Hepatocyte (in vitro differentiated cells): ENCODE results near the gene EXOC6.

Experiments
- CTCF ChIP-seq: fragments of 200-600 bp; sonication (generic); IDR thresholded peaks from 2 replicates; pipeline ENCODE4 v1.5.1; 2016; ENCODE audit warnings: antibody characterized with exemption, mild to moderate bottlenecking; ENCODE audit not compliant: poor library complexity
- EZH2 ChIP-seq: fragments of 200-600 bp; sonication (generic); IDR thresholded peaks from 2 replicates; pipeline ENCODE4 v1.6.1; 2016; ENCODE audit warnings: antibody characterized with exemption, mild to moderate bottlenecking, borderline replicate concordance

DNA sequence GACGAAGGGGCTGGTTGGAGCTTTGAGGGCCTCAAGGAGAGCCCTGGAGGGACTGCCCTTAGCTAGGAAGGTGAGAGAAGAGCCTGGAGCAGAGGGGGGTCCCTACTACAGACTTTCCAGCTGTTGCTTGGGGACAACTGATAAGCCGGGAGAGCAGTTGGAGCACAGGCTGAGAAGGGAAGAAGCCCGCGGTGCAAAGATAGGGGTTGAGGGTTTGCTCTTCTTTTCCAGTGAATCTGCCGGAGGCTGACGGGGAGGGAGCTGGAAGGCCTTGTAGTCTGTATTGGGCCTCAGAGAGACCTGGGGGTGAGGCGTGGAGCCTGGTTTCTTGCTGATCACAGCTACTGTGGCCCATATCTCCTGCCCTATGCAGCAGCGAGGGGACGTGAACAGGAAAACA lies 249.1 kb downstream of the EXOC6 start:
- TF ChIP-seq CTCF: no peak
- no peak for TF ChIP-seq EZH2
